Cardiac fibroblast (primary cell): Measurements from ENCODE around the gene ARHGEF11.

Source experiments
- DNase-seq, 2 donors: peaks; one replicate each; pipeline versions ENCODE4 v3.0.0 to v3.0.0-alpha.2; 2010; ENCODE audit warnings: low read depth in 2 of 2
- H3K4me3 ChIP-seq, 2 donors: replicated peaks in 1 of 2; 1 replicate in 1 of 2; 2 replicates in 1 of 2; pipeline ENCODE4 v1.5.1; 2011; ENCODE audit warnings: low read depth in 2 of 2, low read length in 2 of 2, mild to moderate bottlenecking in 2 of 2, moderate library complexity in 1 of 2
- CTCF ChIP-seq: IDR thresholded peaks from one replicate; pipeline ENCODE4 v1.5.1; 2011; ENCODE audit warnings: low read depth, mild to moderate bottlenecking, low read length, inconsistent platforms

The ARHGEF11 gene

DNA sequence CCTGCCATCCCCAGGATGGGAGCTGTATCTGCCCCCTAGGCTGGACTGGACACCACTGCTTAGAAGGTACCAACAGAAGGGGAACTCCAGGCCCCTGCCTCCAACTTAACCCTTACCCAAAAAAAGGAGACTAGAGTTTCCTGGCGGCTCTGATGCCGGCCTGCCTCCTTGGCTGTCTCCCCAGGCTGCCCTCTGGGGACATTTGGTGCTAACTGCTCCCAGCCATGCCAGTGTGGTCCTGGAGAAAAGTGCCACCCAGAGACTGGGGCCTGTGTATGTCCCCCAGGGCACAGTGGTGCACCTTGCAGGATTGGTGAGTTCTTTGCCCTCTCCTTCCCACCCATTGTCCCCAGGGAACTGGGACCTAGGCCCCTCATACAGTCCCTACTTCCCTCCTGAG is 133.2 kb downstream of the ARHGEF11 start:
- no peak for TF ChIP-seq CTCF
- no peak for DNase-seq
- H3K4me3 ChIP-seq = no peak overlapping the region

- no peak for DNase-seq
- TF ChIP-seq CTCF = no peak
- H3K4me3 ChIP-seq = no peak overlapping the region
These were observed 133.8 kb downstream of the ARHGEF11 start for GRCh38 chr1:156911577-156912298.

- DNase-seq = peak in 1 of 2 donors; percentile 26
- TF ChIP-seq CTCF = peak; percentile 82
These were observed 135.2 kb downstream of the ARHGEF11 start for GRCh38 chr1:156910309-156910782.

DNA sequence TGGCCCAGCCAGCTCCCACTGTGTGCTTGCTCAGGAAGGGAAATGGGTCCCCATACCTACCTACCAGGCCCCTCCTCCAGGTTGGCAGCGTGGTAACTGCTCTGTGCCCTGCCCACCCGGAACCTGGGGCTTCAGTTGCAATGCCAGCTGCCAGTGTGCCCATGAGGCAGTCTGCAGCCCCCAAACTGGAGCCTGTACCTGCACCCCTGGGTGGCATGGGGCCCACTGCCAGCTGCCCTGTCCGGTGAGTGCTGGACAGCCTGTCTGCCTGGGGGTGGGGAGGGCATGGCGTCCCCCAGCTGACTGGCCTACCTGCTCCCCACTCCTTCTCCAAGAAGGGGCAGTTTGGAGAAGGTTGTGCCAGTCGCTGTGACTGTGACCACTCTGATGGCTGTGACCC is 135.9 kb downstream of the ARHGEF11 start:
- H3K4me3 ChIP-seq = no peak overlapping the region
- DNase-seq = no peak
- TF ChIP-seq CTCF = no peak

More at GRCh38 chr1:156910309-156910782, 135.2 kb downstream of the ARHGEF11 start:
- H3K4me3 ChIP-seq = no peak overlapping the region

DNA sequence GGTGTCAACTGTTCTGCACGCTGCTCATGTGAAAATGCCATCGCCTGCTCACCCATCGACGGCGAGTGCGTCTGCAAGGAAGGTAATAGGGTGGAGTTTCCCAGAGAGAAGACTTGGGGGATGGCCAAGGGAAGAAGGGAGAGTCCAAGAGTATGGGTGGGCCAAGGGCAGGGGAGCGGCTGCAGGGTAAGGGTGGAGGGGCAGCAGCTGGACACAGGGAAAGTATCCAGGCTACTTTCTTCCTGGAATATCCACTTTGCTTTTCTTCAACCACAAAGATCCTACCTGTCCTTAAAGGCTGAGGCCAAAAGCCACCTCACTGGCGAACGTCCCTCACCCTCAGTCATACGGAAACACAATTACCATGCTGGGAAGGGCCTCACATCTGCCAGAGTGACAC is 136.6 kb downstream of the ARHGEF11 start:
- TF ChIP-seq CTCF = no peak

DNA sequence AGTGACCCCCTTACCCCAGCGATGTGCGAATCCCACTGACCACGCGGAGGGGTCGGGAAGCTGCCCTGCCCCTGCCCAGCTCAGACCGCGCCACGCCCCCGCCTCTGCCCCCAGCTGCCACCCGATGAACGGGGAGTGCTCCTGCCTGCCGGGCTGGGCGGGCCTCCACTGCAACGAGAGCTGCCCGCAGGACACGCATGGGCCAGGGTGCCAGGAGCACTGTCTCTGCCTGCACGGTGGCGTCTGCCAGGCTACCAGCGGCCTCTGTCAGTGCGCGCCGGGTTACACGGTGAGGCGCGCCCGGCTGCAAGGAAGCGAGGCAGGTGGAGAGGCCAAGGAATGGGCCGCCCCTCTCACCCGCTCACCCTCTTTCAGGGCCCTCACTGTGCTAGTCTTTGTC is 137.0 kb downstream of the ARHGEF11 start:
- no peak overlapping the region for H3K4me3 ChIP-seq
- no peak for TF ChIP-seq CTCF
- DNase-seq = no peak

More for the DNA sequence above, 136.6 kb downstream of the ARHGEF11 start:
- no peak overlapping the region for H3K4me3 ChIP-seq
- DNase-seq = no peak
